Measurements from ENCODE around the gene ITK.

ITK gene

DNA sequence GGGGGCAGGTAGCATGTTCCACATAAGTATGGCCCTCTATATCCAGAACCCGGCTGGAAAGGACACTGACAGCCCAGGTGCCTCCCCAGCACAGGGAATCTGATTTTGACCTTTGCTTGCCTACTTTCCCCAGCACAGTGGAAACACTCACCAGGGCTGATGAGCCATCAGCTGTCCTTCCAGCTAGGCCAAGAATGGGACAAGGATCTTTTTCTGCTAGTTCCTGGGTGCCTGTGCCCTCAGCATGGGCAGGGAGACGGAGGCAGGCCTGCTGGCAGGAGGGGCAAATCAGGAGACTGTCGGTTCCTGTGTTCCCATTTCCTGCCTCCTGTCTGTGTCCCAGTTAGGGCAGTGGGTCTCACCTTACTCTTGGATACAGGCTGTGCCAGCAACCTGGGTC is 86.4 kb downstream of the ITK start:
- H3K18ac ChIP-seq (ENCODE audit: low read length): no peak overlapping the region
- H4K91ac ChIP-seq (ENCODE audit: low read depth, low read length): no peak overlapping the region
- no peak overlapping the region for H4K8ac ChIP-seq (ENCODE audit: low read depth, low read length)
- no peak overlapping the region for H3K9ac ChIP-seq (ENCODE audit: low read length)
- peaks cover 3% of the 10 kb centered on the region for H3K79me1 ChIP-seq (ENCODE audit: low read length)
- WGBS (ENCODE audit: extremely low coverage, insufficient coverage, insufficient read length): no CpG with 5 or more reads among the region's 3 CpGs
- H2AFZ ChIP-seq (ENCODE audit: insufficient read depth, low read length, poor library complexity): no peak overlapping the region
- no peak overlapping the region for H3K27ac ChIP-seq (ENCODE audit: low read depth, low read length)
- no peaks in the 10 kb centered on the region for H3K27me3 ChIP-seq (ENCODE audit: insufficient read depth, low read length)
- H3K4ac ChIP-seq (ENCODE audit: low read depth, low read length): no peak overlapping the region
- H3K14ac ChIP-seq (ENCODE audit: low read length): no peak overlapping the region
- H2AK5ac ChIP-seq (ENCODE audit: low read length): no peak overlapping the region
- H3K79me2 ChIP-seq (ENCODE audit: control insufficient read depth, insufficient read depth, low read length, poor library complexity): peaks cover 4% of the 10 kb centered on the region
- peak overlapping the region; percentile 98 for H3K4me2 ChIP-seq (ENCODE audit: low read length)
- no peak overlapping the region for H3K23ac ChIP-seq (ENCODE audit: low read length)
- no peak overlapping the region for H4K12ac ChIP-seq (ENCODE audit: low read depth, low read length)
- no peak overlapping the region for H2BK120ac ChIP-seq (ENCODE audit: insufficient read depth, low read length, poor library complexity)
- no peak overlapping the region for H2BK5ac ChIP-seq (ENCODE audit: low read depth, low read length, poor library complexity)
- H2BK12ac ChIP-seq (ENCODE audit: low read length): no peak overlapping the region
- peaks cover 7 to 17% of the 10 kb centered on the region in 2 experiments for H3K4me1 ChIP-seq (ENCODE audit: control insufficient read depth in 1 of 2, insufficient read depth in 2 of 2, low read length in 2 of 2)
- H3K4me3 ChIP-seq (ENCODE audit: low read depth, low read length): no peak overlapping the region
- H3K9me3 ChIP-seq (ENCODE audit: insufficient read depth, low read depth, low read length): no peaks in the 10 kb centered on the region
- no peak for DNase-seq
- H3K36me3 ChIP-seq (ENCODE audit: control insufficient read depth in 1 of 2, insufficient read depth in 2 of 2, low read length in 2 of 2): no peaks in the 10 kb centered on the region

- WGBS (ENCODE audit: extremely low coverage, insufficient coverage, insufficient read length): no CpG with 5 or more reads among the region's 8 CpGs
Observed at GRCh38 chr5:157267761-157268480, 87.3 kb downstream of the ITK start.

GRCh38 chr5:157269165-157269671 is 88.6 kb downstream of the ITK start:
- no peak overlapping the region for H3K9ac ChIP-seq (ENCODE audit: low read length)
- no peak overlapping the region for H3K4ac ChIP-seq (ENCODE audit: low read depth, low read length)
- H2AK5ac ChIP-seq (ENCODE audit: low read length): no peak overlapping the region
- WGBS (ENCODE audit: extremely low coverage, insufficient coverage, insufficient read length): no CpG with 5 or more reads among the region's 6 CpGs
- no peaks in the 10 kb centered on the region for H3K9me3 ChIP-seq (ENCODE audit: insufficient read depth, low read depth, low read length)
- peak overlapping the region; percentile 8 for H3K4me2 ChIP-seq (ENCODE audit: low read length)
- peaks cover 7 to 17% of the 10 kb centered on the region in 2 experiments for H3K4me1 ChIP-seq (ENCODE audit: control insufficient read depth in 1 of 2, insufficient read depth in 2 of 2, low read length in 2 of 2)
- H2BK5ac ChIP-seq (ENCODE audit: low read depth, low read length, poor library complexity): no peak overlapping the region
- peaks cover 4% of the 10 kb centered on the region for H3K79me2 ChIP-seq (ENCODE audit: control insufficient read depth, insufficient read depth, low read length, poor library complexity)
- no peak overlapping the region for H3K4me3 ChIP-seq (ENCODE audit: low read depth, low read length)
- H3K23ac ChIP-seq (ENCODE audit: low read length): no peak overlapping the region
- H2BK12ac ChIP-seq (ENCODE audit: low read length): no peak overlapping the region
- H3K36me3 ChIP-seq (ENCODE audit: control insufficient read depth in 1 of 2, insufficient read depth in 2 of 2, low read length in 2 of 2): no peaks in the 10 kb centered on the region
- no peak overlapping the region for H3K18ac ChIP-seq (ENCODE audit: low read length)
- peak overlapping the region; percentile 17 for H4K8ac ChIP-seq (ENCODE audit: low read depth, low read length)
- peak; percentile 97 for DNase-seq
- H3K27ac ChIP-seq (ENCODE audit: low read depth, low read length): peak overlapping the region; percentile 42
- H2BK120ac ChIP-seq (ENCODE audit: insufficient read depth, low read length, poor library complexity): no peak overlapping the region
- no peak overlapping the region for H4K12ac ChIP-seq (ENCODE audit: low read depth, low read length)
- H2AFZ ChIP-seq (ENCODE audit: insufficient read depth, low read length, poor library complexity): no peak overlapping the region
- H4K91ac ChIP-seq (ENCODE audit: low read depth, low read length): no peak overlapping the region
- H3K27me3 ChIP-seq (ENCODE audit: insufficient read depth, low read length): no peaks in the 10 kb centered on the region
- H3K79me1 ChIP-seq (ENCODE audit: low read length): peaks cover 3% of the 10 kb centered on the region
- no peak overlapping the region for H3K14ac ChIP-seq (ENCODE audit: low read length)

More at GRCh38 chr5:157267761-157268480, 87.3 kb downstream of the ITK start:
- Histone ChIP-seq H2AFZ (ENCODE audit: insufficient read depth, low read length, poor library complexity) (no peak overlapping the region), H3K23ac (ENCODE audit: low read length) (no peak overlapping the region), H3K27ac (ENCODE audit: low read depth, low read length) (no peak overlapping the region), H3K9me3 (ENCODE audit: insufficient read depth, low read depth, low read length) (no peaks in the 10 kb centered on the region), H3K9ac (ENCODE audit: low read length) (no peak overlapping the region), H3K14ac (ENCODE audit: low read length) (no peak overlapping the region), H3K18ac (ENCODE audit: low read length) (no peak overlapping the region), H4K91ac (ENCODE audit: low read depth, low read length) (no peak overlapping the region), H3K79me2 (ENCODE audit: control insufficient read depth, insufficient read depth, low read length, poor library complexity) (peaks cover 4% of the 10 kb centered on the region), H3K4me1 (ENCODE audit: control insufficient read depth in 1 of 2, insufficient read depth in 2 of 2, low read length in 2 of 2) (peaks cover 7 to 17% of the 10 kb centered on the region in 2 experiments), H3K4me3 (ENCODE audit: low read depth, low read length) (no peak overlapping the region), H3K36me3 (ENCODE audit: control insufficient read depth in 1 of 2, insufficient read depth in 2 of 2, low read length in 2 of 2) (no peaks in the 10 kb centered on the region), H2BK120ac (ENCODE audit: insufficient read depth, low read length, poor library complexity) (no peak overlapping the region), H3K4me2 (ENCODE audit: low read length) (no peak overlapping the region), H3K4ac (ENCODE audit: low read depth, low read length) (no peak overlapping the region), H4K12ac (ENCODE audit: low read depth, low read length) (no peak overlapping the region), H3K79me1 (ENCODE audit: low read length) (peaks cover 3% of the 10 kb centered on the region), H2BK12ac (ENCODE audit: low read length) (no peak overlapping the region), H4K8ac (ENCODE audit: low read depth, low read length) (no peak overlapping the region), H2BK5ac (ENCODE audit: low read depth, low read length, poor library complexity) (no peak overlapping the region), H2AK5ac (ENCODE audit: low read length) (no peak overlapping the region), H3K27me3 (ENCODE audit: insufficient read depth, low read length) (no peaks in the 10 kb centered on the region)
- DNase-seq: peak; percentile 86 to 90

DNA sequence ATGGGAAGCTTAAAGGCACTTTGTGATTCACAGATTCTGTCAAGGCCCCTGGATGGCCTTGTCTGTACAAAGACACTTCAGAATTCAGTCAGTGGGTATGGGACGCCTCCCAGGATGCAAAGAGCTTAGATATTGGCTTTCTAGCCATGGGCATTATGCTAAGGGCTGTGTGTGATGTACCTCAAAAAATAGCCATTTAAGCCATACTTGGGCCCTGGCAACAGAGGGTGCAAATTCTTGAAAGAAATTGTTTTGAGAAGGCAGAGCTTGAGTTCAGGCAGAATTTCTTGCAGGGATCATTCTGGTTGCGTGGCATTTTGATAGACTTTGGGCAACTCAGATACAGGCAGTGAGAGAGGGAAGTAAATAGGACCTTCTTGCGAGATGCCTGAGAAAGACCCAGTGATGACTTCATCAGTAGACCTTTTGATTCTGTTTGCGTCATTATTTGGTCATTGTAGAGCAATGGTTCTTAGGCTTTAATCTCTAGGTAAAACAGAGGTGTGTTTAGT is 89.2 kb downstream of the ITK start:
- Histone ChIP-seq H2BK12ac (ENCODE audit: low read length) (no peak overlapping the region), H2BK120ac (ENCODE audit: insufficient read depth, low read length, poor library complexity) (no peak overlapping the region), H3K79me1 (ENCODE audit: low read length) (peaks cover 3% of the 10 kb centered on the region), H2AK5ac (ENCODE audit: low read length) (no peak overlapping the region), H3K4me3 (ENCODE audit: low read depth, low read length) (no peak overlapping the region), H4K12ac (ENCODE audit: low read depth, low read length) (no peak overlapping the region), H3K4me2 (ENCODE audit: low read length) (no peak overlapping the region), H3K9me3 (ENCODE audit: insufficient read depth, low read depth, low read length) (no peaks in the 10 kb centered on the region), H3K4me1 (ENCODE audit: control insufficient read depth in 1 of 2, insufficient read depth in 2 of 2, low read length in 2 of 2) (peaks cover 7 to 17% of the 10 kb centered on the region in 2 experiments), H4K8ac (ENCODE audit: low read depth, low read length) (no peak overlapping the region), H3K18ac (ENCODE audit: low read length) (no peak overlapping the region), H3K27ac (ENCODE audit: low read depth, low read length) (peak overlapping the region; percentile 2), H2BK5ac (ENCODE audit: low read depth, low read length, poor library complexity) (no peak overlapping the region), H4K91ac (ENCODE audit: low read depth, low read length) (no peak overlapping the region), H3K4ac (ENCODE audit: low read depth, low read length) (no peak overlapping the region), H3K36me3 (ENCODE audit: control insufficient read depth in 1 of 2, insufficient read depth in 2 of 2, low read length in 2 of 2) (no peaks in the 10 kb centered on the region), H3K23ac (ENCODE audit: low read length) (no peak overlapping the region), H3K14ac (ENCODE audit: low read length) (no peak overlapping the region), H3K27me3 (ENCODE audit: insufficient read depth, low read length) (no peaks in the 10 kb centered on the region), H2AFZ (ENCODE audit: insufficient read depth, low read length, poor library complexity) (no peak overlapping the region), H3K79me2 (ENCODE audit: control insufficient read depth, insufficient read depth, low read length, poor library complexity) (peaks cover 4% of the 10 kb centered on the region), H3K9ac (ENCODE audit: low read length) (no peak overlapping the region)
- no CpG with 5 or more reads among the region's 4 CpGs for WGBS (ENCODE audit: extremely low coverage, insufficient coverage, insufficient read length)
- peak; percentile 8 to 64 for DNase-seq

Data from trophoblast cell (in vitro differentiated cells and primary cell).